H1 (cell line): ENCODE results near the gene PPP6C. TPM values are rescaled to one million over a fixed set of nuclear protein-coding genes. Genes with fewer than 3 reads are reported as not detected.

Source experiments
- ATF2 ChIP-seq: IDR thresholded peaks from 2 replicates; pipeline ENCODE4 v1.6.1; 2012; ENCODE audit warnings: low read length, inconsistent platforms
- BCL11A ChIP-seq, 2 experiments: IDR thresholded peaks; one replicate each; pipeline ENCODE4 v1.6.1; 2011; ENCODE audit warnings: low read depth in 2 of 2, low read length in 2 of 2, mild to moderate bottlenecking in 2 of 2
- CREB1 ChIP-seq: IDR thresholded peaks from 2 replicates; pipeline ENCODE4 v1.6.1; 2012; ENCODE audit warnings: inconsistent platforms
- NANOG ChIP-seq: IDR thresholded peaks from 2 replicates; pipeline ENCODE4 v1.6.1; 2011; ENCODE audit warnings: low read length, low read depth, mild to moderate bottlenecking, inconsistent platforms; ENCODE audit not compliant: insufficient read depth, poor library complexity, severe bottlenecking
- TAF7 ChIP-seq: optimal IDR thresholded peaks from 2 replicates; pipeline ENCODE3; 2011; ENCODE audit warnings: low read depth, mild to moderate bottlenecking, inconsistent platforms, low read length, moderate library complexity, borderline replicate concordance
- polyA plus RNA-seq, 7 experiments: library from polyadenylated mRNA; depleted of rRNA in 3 of 7; stranded (reverse) in 5 of 7; unstranded in 2 of 7; fragments of >200 nt in 5 of 7; fragments of 200-250 nt in 2 of 7; gene quantifications; 1 replicate in 5 of 7; 2 replicates in 1 of 7; 4 replicates in 1 of 7; pipeline versions ENCODE4 v1.2.1 to v1.2.3, GENCODE V29; 2011 to 2013; ENCODE audit warnings: missing spikeins in 2 of 7, mixed read lengths in 2 of 7
- total RNA-seq: library from RNA; stranded (reverse); fragmentation: NEBNext Ultra II Directional; extraction: Animal tissue kit (Norgen Biotek cat#: 25700); gene quantifications from 2 replicates; pipeline ENCODE4 v1.2.1, GENCODE V29; 2021
- TF ChIP-seq, protein P1 (sequence below): fragments of 300-600 bp; sonication (generic); IDR thresholded peaks from 2 replicates; pipeline ENCODE4 v1.7.1; 2012; ENCODE audit warnings: low read length, moderate library complexity, mild to moderate bottlenecking, inconsistent platforms; ENCODE audit not compliant: insufficient replicate concordance

The PPP6C gene
- total and polyA plus RNA-seq, 2 of the 8 experiments (the other 6 are each of a cell fraction or from before 2014, with no cell fraction given), result 22.8 to 52.3 TPM

- TF ChIP-seq, protein P1, sequence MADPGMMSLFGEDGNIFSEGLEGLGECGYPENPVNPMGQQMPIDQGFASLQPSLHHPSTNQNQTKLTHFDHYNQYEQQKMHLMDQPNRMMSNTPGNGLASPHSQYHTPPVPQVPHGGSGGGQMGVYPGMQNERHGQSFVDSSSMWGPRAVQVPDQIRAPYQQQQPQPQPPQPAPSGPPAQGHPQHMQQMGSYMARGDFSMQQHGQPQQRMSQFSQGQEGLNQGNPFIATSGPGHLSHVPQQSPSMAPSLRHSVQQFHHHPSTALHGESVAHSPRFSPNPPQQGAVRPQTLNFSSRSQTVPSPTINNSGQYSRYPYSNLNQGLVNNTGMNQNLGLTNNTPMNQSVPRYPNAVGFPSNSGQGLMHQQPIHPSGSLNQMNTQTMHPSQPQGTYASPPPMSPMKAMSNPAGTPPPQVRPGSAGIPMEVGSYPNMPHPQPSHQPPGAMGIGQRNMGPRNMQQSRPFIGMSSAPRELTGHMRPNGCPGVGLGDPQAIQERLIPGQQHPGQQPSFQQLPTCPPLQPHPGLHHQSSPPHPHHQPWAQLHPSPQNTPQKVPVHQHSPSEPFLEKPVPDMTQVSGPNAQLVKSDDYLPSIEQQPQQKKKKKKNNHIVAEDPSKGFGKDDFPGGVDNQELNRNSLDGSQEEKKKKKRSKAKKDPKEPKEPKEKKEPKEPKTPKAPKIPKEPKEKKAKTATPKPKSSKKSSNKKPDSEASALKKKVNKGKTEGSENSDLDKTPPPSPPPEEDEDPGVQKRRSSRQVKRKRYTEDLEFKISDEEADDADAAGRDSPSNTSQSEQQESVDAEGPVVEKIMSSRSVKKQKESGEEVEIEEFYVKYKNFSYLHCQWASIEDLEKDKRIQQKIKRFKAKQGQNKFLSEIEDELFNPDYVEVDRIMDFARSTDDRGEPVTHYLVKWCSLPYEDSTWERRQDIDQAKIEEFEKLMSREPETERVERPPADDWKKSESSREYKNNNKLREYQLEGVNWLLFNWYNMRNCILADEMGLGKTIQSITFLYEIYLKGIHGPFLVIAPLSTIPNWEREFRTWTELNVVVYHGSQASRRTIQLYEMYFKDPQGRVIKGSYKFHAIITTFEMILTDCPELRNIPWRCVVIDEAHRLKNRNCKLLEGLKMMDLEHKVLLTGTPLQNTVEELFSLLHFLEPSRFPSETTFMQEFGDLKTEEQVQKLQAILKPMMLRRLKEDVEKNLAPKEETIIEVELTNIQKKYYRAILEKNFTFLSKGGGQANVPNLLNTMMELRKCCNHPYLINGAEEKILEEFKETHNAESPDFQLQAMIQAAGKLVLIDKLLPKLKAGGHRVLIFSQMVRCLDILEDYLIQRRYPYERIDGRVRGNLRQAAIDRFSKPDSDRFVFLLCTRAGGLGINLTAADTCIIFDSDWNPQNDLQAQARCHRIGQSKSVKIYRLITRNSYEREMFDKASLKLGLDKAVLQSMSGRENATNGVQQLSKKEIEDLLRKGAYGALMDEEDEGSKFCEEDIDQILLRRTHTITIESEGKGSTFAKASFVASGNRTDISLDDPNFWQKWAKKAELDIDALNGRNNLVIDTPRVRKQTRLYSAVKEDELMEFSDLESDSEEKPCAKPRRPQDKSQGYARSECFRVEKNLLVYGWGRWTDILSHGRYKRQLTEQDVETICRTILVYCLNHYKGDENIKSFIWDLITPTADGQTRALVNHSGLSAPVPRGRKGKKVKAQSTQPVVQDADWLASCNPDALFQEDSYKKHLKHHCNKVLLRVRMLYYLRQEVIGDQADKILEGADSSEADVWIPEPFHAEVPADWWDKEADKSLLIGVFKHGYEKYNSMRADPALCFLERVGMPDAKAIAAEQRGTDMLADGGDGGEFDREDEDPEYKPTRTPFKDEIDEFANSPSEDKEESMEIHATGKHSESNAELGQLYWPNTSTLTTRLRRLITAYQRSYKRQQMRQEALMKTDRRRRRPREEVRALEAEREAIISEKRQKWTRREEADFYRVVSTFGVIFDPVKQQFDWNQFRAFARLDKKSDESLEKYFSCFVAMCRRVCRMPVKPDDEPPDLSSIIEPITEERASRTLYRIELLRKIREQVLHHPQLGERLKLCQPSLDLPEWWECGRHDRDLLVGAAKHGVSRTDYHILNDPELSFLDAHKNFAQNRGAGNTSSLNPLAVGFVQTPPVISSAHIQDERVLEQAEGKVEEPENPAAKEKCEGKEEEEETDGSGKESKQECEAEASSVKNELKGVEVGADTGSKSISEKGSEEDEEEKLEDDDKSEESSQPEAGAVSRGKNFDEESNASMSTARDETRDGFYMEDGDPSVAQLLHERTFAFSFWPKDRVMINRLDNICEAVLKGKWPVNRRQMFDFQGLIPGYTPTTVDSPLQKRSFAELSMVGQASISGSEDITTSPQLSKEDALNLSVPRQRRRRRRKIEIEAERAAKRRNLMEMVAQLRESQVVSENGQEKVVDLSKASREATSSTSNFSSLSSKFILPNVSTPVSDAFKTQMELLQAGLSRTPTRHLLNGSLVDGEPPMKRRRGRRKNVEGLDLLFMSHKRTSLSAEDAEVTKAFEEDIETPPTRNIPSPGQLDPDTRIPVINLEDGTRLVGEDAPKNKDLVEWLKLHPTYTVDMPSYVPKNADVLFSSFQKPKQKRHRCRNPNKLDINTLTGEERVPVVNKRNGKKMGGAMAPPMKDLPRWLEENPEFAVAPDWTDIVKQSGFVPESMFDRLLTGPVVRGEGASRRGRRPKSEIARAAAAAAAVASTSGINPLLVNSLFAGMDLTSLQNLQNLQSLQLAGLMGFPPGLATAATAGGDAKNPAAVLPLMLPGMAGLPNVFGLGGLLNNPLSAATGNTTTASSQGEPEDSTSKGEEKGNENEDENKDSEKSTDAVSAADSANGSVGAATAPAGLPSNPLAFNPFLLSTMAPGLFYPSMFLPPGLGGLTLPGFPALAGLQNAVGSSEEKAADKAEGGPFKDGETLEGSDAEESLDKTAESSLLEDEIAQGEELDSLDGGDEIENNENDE, result no peak
- TF ChIP-seq BCL11A (IDR thresholded peaks at IDR 0.05; ENCODE audit: low read depth in 2 of 2, low read length in 2 of 2) (no peak), CREB1 (no peak), ATF2 (no peak), TAF7 (no peak), NANOG (no peak)
These were observed 44.2 kb downstream of the PPP6C start (continued) for GRCh38 chr9:125145425-125145824.
